GDM1 (cell line): Measurements from ENCODE around the gene SGF29.
"Not testable (repeated sequence)": the region's sequence is repeated elsewhere in the genome, so short reads cannot be mapped to it uniquely, and the experiment has no call there.

Experiments
- DNase-seq: peaks from one replicate; lab custom pipeline; 2025; lab: John Stamatoyannopoulos, UW

Gene SGF29

DNA sequence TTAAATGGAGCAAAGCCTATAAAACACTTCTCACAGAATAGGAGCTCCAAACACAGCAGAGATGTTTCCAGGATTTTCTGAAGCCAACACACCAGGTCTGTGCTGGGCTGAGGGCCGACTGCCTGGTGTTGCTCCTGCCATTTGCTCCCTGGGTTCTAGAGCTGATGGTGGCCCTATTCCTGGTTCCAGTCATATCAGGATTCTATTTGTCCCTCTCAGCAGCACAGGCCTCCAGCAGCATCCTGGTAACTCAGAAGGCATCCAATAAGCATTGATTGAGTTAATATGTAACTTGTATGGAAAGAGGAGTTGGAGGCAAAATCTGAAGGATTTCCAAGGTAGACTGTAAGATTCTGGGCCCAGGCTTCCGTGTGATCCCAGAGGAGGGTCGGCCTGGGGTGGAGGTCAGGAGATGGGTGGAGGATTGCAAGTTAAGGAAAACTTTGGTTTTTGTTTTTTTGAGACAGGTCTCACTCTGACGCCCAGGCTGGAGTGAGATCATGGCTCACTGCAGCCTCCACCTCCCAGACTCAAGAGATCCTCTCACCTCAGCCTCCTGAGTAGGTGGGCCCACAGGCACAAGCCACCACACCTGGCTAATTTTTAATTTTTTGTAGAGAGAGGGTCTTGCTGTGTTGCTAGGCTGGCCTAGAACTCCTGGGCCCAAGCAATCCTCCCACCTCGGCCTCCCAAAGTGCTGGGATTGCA, 20.6 kb upstream of the SGF29 start:
- DNase-seq, result no peak

DNA sequence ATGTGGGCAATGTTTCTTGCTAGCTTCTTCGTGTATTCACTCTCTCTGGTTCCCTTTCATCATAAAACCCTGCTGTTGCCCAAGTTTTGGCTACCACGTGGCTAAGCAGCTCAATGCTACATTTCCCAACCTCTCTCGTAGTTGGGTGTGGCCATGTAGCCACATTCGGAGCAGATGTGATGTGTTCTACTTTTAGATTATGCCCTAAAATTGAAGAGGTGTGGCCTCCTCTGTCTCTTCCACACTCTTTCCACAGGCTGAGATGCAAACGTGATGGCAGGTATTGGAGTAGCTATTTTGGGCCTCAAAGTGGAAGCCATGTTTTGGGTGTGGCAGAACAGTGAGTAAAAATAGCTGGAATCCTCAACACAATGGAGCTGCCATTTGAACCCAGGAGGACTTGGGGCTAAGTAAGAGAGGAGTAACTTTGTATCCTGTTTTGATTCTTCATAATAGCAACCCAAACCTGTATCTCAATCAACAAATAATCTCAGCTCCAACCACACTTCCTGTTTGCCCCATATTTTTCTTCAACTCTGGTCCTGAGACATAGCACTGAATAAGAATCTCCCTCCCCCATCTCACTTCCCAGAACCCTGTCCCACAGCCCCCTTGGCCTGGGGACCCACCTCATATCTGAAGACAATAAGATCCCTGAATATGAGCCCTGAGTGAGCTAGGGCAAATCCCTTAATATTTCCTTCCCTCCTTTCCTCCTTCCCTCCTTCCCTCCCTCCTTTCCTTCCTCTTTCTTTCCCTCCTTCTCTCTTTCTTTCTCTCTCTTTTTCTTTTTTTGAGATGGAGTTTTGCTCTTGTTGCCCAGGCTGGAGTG, 19.0 kb upstream of the SGF29 start:
- no peak for DNase-seq

DNA sequence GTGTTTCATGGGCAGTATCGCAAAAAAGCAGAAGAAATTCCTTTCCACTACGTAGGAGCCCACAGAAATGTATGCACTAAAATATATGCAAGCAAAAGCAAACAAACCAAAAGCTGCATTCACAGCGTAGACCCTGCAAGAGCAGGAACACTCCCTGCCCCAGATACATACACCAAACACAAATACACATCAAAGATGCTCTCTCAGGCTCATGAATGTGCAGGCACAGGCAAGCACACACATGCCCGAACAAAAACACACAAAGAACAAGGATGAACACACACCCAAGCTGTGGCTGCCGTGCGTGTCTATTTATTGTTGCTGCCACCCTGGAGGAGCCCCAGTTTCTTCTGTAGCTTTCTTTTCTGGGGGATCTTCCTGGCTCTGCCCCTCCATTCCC, 16.6 kb upstream of the SGF29 start:
- DNase-seq, result no peak

DNA sequence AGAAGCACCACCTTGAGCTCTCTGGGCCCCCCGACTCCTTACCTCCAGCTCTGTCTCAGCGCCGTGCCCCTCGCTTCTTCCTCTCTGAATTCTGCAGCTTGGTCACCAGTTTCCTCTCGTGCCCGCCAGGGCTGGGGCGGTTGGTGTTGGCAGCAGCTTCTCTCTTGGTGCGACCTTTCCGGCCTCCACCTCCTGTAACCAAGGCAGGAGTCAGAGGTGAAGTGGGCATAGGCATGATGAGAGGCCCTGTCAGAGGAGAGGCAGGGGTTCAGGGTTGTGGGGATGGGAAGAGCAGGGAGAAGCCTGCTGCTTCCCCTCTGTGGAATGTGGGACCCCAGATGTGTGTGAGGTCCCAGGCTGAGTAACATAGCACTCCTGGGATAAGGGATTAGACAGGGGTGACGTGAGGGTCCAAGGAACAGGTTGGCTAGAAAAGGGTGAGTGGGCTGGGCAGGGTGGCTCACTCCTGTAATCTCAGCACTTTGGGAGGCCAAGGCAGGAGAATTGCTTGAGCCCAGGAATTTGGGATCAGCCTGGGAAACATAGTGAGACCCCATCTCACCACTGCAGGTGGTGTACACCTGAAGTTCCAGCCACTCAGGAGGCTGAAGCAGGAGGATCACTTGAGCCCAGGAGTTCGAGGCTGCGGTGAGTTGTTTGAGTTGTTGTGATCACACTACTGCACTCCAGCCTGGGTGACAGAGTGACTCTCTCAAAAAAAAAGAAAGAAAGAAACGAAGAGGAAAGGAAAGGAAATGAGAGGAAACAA, 15.6 kb upstream of the SGF29 start:
- DNase-seq, result no peak

DNA sequence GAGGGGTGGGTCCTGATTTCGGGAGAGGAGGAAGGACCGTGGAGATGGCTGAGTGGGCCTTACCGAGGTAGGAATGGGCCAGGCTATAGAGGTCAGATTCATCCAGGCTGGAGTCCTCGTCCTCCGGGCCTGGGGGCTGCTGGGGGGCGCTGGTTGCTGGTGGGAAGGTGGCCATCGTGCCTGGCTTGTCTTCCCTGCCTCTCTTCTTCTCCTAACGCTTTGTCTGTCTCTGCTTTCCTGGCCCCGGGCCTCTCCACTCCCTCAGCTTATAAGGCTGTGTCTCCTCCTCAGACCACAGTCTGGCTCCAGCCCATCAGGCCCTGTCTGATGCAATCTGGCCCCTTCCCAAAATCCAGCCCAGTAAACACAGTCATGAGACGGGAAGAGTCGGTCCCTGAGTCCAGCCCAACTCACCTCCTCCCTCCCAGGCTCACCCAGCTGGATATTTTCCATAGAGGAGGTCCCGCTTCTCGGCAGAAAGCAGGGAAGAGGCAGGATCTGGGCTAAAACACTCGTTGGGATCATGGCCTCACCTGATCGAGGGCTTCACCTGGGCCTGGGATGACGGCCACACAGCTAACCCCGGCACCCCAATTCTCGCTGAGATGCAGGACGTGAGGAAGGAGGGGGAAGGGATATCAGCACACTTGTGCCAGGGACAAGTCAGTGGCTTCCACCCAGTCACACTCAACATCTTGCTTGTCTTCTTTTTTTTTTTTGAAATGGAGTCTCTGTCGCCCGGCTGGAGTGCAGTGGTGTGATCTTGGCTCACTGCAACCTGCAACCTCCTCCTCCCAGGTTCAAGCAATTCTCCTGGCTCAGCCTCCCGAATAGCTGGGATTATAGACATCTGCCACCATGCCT, 14.8 kb upstream of the SGF29 start, which contains the start of gene NUPR1:
Gene NUPR1, minus strand, starts transcription at position 242 of the 864 bp plus-strand sequence. Its CDS starts 67 bp downstream, at position 175.
- no peak for DNase-seq

DNA sequence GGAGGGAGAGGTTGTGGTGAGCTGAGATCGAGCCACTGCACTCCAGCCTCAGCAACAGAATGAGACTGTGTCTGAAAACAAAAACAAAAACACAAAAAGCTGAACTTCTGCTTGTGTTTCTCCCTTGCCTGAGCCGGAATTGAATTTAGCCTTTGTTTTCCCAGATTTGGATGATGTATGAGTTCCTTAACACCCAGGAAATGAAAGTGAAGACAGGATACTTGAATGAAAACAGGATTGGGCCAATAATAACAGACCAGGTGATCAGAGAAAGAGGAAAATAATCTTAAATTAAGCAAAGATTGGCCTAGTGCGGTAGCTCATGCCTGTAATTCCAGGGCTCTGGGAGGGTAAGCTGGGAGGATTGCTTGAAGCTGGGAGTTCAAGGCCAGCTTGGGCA, 13.4 kb upstream of the SGF29 start:
- DNase-seq, result no peak

DNA sequence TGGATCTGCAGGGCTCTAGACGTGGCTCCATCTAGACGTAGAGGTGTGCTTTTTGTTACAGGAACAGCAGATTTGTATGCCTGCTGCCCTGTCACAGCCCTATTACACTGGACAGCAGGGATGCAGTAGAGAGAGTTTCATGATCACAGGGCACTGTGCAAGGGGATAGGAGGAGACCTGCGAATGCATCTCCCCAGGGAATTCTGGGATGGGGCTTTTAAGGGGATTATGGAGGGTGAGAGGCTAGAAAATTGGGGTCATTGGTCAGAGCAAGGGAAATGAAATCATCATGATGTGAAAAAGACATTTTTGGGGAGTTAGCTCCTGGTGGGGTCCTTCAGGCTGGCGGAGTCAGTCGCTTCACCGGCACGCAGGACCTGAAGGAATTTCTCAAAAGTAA, 11.1 kb upstream of the SGF29 start:
- no peak for DNase-seq

DNA sequence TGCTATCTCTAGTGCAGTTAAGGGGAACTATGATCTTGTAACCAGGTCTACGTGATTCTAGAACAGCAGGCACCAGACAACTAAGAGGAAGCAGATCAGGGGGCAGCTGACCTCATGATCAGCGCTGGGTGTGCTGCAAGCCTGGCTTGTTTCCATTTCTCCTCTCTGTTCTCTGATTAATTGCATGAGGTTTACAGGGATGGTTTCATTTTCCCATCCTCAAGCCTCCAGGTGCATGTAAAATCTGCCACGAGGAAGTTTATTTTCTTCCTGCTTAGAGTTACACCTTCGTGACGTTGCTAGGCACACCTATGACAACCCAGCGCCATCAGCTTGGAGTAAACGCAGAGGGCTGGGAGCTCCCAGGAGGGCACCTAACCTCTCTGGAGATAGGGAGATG, 10.6 kb upstream of the SGF29 start:
- DNase-seq, result peak; percentile 14

DNA sequence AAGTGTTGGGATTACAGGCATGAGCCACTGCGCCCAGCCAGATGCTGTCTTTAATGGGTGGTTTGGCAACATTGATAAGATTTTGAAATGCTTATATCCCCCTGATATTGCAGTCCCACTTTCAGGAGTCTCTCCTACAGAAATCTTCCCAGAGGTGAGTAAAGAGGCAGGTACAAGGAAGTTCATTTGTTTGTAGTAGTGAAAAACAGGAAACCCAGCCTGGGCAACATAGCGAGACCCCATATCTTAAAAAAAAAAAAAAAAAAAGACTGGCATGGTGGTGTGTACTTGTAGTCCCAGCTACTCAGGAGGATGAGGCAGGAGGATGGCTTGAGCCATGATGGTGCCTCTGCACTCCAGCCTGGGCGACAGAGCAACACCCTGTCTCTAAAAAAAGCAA, 8.7 kb upstream of the SGF29 start:
- DNase-seq, result no peak

DNA sequence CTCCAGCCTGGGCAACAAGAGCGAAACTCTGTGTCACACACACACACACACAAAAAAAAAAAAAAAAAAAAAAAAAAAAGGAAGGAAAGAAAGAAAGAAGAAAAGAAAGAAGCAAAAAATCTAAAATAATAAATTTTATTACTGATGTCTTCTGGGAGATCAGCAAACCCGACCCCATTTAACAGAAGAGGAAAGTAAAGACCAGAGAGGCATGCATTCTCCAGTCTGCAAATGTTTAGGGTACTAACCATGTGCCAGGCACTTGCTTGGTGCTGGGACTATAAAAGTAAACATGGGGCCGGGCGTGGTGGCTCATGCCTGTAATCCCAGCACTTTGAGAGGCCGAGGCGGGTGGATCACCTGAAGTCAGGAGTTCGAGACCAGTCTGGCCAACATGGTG, 7.8 kb upstream of the SGF29 start:
- DNase-seq, result not testable (repeated sequence)

DNA sequence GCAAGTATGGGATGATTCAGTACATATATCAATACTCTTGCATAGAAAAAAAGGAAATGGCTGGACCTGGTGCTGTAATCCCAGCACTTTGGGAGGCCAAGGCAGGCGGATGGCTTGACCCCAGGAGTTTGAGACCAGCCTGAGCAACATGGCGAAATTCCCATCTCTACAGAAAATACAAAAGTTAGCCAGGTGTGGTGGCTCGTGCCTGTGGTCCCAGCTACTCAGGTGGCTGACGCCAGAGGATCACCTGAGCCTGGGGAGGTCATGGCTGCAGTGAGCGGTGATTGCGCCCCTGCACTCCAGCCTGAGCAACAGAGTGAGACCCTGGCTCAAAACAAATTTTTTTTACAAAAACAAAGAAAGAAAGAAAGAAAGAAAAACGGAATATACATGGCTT, 7.1 kb upstream of the SGF29 start:
- no peak for DNase-seq

DNA sequence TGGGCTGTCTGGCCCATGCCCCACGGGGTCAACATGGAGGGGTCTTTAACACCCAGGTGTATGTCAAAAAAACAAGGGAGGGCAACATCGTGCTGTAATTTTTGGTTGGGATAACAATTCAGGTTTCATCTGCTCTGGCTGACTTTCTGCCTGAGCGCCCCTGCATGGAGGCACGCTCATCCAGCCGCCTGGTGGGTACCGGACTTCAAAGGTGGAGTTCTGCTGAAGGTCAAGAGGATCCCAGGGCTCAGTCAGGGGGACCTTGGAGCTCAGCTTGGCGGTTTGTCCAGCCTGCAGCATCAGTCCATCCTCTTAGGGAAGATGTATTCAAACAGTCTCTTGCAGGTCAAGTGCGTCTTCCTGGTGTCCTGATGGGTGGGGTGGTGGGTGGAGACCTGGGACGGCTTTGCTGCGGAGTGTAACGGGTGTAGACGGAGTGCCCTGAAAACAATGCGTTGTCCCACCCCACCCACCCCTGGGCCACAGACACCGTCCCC, 5.4 kb upstream of the SGF29 start:
- no peak for DNase-seq

DNA sequence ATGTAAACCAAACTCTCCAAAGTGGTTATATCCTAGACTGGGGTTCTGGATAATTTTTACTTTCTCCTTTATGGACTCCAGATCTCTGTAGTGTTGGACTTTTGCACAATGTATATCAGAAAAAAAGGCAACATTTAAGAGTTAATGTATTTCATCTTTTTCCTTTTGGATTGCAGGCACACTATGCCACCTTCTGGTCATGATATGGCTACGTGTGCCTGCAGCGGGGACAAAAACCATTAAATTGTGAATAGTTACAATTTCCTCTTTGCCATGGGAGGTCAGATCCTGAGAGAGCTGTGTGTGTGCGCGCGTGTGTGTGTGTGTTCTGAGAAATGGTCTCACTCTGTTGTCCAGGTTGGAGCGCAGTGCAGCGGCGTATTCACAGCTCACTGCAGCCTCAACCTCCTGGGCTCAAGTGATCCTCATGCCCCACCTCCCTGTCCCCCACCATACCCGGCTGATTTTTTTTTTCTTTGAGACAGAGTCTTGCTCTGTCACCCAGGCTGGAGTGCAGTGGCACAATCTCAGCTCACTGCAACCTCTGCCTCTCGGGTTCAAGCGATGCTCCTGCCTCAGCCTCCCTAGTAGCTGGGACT, 4.3 kb upstream of the SGF29 start:
- peak; percentile 48 for DNase-seq

DNA sequence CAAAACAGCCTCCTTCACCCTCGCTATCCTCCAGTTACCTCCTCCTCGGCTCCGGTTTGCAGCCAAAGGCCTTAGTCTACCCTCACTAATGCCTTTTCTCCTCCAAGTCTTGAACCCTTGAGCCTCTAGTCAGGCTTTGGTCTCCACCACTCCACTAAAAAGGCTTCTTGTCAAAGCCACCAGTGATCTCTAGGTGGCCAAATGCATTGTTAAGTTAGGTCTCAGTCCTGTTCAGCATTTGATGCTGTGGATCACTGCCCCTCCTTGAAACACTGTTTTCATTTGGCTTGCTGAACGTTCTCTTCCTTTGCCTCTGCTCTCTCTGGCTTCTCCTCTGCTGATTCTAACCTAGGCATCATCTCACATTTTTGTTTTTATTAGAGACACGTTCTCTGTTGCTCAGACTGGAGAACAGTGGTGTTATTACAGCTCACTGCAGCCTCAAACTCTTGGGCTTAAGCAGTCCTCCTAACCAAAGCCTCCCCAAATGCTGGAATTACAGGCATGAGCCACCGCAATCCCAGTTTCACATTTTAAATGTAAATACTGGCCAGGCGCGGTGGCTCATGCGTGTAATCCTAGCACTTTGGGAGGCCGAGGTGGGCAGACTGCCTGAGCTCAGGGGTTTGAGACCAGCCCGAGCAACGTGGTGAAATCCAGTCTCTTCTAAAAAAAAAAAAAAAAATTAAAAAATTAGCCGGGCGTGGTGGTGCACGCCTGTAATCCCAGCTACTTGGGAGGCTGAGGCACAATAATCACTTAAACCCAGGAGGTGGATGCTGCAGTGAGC, 1.1 kb downstream of the SGF29 start:
- no peak for DNase-seq

DNA sequence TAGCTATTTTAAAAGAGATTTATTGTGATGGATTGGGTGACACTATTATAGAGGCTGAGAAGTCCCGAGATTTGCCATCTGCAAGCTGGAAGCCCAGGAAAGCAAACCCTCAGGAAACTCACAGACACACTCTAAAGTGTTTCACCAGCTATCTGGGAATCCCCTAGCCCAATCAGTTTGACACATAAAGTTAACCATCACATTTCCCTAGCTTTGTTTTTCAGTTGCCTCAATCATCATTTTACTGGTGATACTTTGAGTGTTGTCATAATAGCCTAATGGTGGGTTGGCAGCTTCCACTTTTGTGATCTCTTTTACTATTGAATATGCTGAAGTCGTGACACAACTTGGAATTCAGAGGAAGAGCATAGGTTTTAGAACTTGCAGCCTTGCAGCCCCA, 1.8 kb downstream of the SGF29 start:
- DNase-seq, result no peak

DNA sequence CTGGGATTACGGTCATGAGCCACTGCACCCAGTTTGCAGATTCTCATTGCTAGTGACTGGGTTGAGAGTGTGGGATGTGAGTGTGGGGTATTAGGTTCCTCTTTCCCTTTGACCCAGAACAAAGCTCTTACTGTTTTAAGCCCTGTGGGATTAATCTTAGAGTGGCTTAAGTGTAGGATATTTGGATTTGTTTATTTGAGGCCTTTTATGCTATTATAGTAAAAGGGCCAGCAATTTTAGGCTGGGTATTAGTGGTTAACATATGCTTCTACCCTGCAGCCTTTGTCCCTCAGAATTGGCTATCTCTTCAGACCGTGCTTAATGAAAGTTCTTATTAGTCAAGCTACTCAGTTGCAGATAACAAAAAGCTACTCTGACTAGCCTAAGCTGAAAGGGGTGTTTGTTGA, 3.2 kb downstream of the SGF29 start:
- DNase-seq, result no peak

DNA sequence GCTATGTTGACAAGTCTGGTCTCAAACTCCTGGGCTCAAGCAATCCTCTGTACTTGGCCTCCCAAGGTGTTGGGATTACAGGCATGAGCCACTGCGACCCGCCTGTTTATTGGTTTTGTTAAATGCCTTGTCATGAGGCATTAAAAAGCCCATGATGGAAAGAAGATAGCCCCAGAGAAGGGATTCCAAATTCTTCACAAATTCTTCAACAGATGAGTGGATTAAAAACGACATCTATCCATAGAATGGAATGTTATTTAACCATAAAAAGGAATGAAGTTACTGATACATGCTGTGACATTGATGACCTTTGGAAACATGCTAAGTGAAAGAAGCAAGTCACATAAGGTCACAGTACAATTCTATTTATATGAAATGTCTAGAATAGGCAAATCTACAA, 4.7 kb downstream of the SGF29 start:
- DNase-seq, result no peak

DNA sequence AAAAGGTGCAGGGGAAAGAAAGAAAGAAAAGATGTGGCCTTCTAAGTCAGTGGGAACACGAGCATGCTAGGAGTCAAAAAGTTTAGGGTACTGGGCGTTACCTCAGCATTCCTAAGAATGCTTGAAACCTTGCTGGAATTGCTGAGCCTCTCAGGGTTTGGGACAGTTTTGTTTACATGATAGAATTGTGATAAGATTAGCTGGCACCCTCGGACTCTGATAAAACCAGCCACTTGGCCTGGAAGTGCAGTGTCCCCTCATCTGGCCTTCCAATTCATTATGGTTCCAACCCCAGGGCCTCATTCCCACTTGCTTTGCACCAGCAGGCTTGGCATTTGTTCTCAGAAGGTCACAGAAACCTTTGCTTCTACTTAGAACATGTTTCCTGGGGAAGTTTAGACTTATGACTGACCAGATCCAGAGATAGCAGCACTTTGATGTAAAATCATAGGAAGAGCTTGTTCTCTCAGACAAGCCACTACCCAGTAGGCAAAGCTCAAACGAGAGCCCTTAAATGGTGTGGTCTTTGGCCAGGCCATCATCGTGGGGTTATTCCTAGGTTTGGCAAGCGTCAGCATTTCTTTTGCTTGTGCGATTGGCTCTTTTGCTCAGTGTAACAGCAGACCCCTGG, 8.0 kb downstream of the SGF29 start:
- no peak for DNase-seq

DNA sequence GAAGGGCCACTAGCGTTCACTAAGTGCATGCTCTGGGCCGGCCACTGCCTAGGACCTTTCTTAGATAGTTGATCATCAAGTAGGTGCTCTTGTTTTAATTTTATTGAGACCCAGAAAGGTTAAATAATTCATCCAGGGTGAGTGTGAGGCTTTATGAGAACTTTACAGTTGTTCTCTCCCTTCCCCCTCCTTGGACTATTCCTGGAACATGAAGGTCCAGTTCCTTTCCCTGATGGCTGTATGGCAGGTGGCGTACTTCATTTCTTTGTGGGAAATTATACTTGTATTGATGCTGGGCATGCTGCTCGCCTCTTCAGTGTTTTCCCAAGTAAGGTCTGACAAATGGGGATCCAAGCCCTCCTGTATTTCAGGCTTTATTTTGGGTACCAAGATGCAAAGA, 8.5 kb downstream of the SGF29 start:
- DNase-seq, result no peak

DNA sequence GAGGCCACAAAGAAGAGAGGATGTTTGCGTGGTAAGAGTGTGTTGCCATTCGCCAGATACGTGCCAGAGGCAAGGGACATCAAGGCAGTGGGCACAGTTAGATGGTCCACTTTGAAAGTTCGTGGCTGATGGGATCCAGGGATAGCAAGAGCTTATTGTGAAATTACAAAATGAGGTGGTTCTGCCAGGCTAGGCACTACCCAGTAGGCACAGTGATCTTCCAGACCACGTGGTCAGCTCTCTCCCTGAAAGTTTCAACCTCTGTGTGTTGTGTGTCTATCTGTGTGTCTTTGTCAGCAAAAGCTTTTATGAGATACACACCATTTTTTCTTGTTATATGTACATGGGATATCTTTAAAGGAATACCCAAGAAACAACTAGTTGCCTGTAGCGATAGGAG, 9.5 kb downstream of the SGF29 start:
- DNase-seq, result no peak
